Erythroblast (primary cell): Measurements from ENCODE around the gene SLAIN2.

ENCODE experiments used
- GATA1 ChIP-seq: IDR thresholded peaks from 2 replicates; pipeline ENCODE4 v1.6.1; 2011; ENCODE audit warnings: low read depth, mild to moderate bottlenecking, control low read depth, low read length, moderate library complexity
- POLR2A ChIP-seq: IDR thresholded peaks from 2 replicates; pipeline ENCODE4 v1.6.1; 2011; ENCODE audit warnings: mild to moderate bottlenecking, low read length

- TF ChIP-seq POLR2A (no peak), GATA1 (no peak)
These were observed 90.7 kb downstream of the SLAIN2 start for GRCh38 chr4:48432017-48432416.
